ENCODE data around the gene SIMC1. TPM values are rescaled to one million over a fixed set of nuclear protein-coding genes. Genes with fewer than 3 reads are reported as not detected.

SIMC1 gene
- total RNA-seq, 1 experiment from 2014 or later, result 7.5 TPM

DNA sequence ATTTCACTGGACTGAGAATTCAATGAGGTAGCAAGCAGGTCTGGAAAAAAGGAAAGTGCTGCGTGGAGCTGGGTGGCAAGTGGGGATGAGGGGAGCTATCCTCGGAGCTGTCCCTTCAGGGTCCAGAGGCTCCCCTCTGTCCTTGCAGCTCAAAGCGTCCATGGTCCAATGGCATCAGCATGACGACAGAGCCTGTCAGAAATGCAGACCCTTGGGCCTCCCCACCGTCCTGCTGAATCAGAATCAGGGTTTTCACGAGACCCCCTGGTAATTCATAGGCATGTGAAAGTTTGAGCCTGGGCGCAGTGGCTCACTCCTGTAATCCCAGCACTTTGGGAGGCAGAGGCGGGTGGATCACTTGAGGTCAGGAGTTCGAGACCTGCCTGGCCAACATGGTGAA is 155.9 kb downstream of the SIMC1 start:
- DNase-seq (no peak), ATAC-seq (no peak)
- no TSS peak for BruUV-seq (replicated peaks)
- CTCF ChIA-PET, result no interaction called here
- no peak overlapping the region for H3K4me2 ChIP-seq (ENCODE audit: low read length)
- no peaks in the 10 kb centered on the region for H3F3A ChIP-seq (ENCODE audit: low read length, unreplicated experiment)
- no peak overlapping the region for H2AFZ ChIP-seq (ENCODE audit: low read length)
- H3K9me3 ChIP-seq (ENCODE audit: low read length), result no peaks in the 10 kb centered on the region
- no peak for TF ChIP-seq EZH2phosphoT487 (IDR thresholded peaks at IDR 0.05; ENCODE audit: borderline replicate concordance, low read length)
- no peaks in the 10 kb centered on the region for H3K9me2 ChIP-seq (replicated peaks; ENCODE audit: low read length)
- H3K27me3 ChIP-seq (ENCODE audit: low read length), result no peaks in the 10 kb centered on the region
- H3K4me3 ChIP-seq (ENCODE audit: low read length), result no peak overlapping the region
- H3K79me2 ChIP-seq (ENCODE audit: low read length), result peaks cover 21% of the 10 kb centered on the region
- POLR2A ChIA-PET (ENCODE audit: unreplicated experiment), result no interaction called here
- intact Hi-C loops (cut with micrococcal nuclease), result no loop called here
- H3K27ac ChIP-seq (ENCODE audit: low read length), result no peak overlapping the region
- H3K36me3 ChIP-seq (ENCODE audit: low read depth, low read length), result peaks cover 27% of the 10 kb centered on the region
- no peaks in the 10 kb centered on the region for H3K4me1 ChIP-seq (ENCODE audit: insufficient read depth, low read length)
- no peak overlapping the region for H3K9ac ChIP-seq (ENCODE audit: low read length)
- no peaks in the 10 kb centered on the region for H4K20me1 ChIP-seq (ENCODE audit: low read length)

DNA sequence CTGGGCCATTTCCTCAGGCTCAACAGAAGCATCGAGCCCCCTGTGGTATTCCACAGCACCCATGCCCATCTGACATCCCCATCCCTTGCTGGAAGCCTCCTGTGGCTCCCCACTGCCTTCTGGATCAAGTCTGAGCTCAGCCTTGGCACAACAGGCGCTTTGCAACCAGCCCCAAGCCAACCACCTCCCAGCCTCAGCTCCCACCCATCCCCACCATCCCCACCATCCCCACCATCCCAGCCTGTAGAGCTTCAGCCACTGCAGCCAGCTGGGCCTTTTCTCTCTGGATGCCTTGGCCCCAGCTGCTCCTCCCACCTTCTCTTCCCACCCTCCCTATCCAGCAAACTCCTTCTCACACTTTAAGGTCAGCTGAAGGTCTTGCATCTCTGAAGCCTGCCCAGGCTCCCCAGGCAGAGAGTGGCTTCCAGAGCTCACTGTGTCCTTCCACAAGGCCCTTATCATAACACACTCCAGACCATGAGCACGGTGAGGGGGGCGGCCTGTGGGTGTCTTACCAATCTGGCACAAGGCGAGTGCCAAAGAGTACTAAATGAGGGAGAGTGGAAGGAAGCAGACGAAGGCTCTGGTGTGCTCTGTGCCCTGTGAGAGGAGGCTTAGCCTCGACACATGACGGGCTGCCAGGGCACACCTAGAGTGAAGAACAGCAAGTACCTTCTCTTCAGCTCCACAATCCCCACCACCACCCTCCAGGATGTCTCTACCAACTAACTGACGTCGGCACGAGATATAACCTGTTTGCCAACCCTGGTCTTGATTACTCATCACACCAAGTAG is 156.9 kb downstream of the SIMC1 start:
- no peaks in the 10 kb centered on the region for H3F3A ChIP-seq (ENCODE audit: low read length, unreplicated experiment)
- TF ChIP-seq EZH2 (IDR thresholded peaks at IDR 0.05; ENCODE audit: low read length, unreplicated experiment) (no peak), EZH2phosphoT487 (IDR thresholded peaks at IDR 0.05; ENCODE audit: borderline replicate concordance, low read length) (no peak)
- TF ChIP-seq, protein P1, sequence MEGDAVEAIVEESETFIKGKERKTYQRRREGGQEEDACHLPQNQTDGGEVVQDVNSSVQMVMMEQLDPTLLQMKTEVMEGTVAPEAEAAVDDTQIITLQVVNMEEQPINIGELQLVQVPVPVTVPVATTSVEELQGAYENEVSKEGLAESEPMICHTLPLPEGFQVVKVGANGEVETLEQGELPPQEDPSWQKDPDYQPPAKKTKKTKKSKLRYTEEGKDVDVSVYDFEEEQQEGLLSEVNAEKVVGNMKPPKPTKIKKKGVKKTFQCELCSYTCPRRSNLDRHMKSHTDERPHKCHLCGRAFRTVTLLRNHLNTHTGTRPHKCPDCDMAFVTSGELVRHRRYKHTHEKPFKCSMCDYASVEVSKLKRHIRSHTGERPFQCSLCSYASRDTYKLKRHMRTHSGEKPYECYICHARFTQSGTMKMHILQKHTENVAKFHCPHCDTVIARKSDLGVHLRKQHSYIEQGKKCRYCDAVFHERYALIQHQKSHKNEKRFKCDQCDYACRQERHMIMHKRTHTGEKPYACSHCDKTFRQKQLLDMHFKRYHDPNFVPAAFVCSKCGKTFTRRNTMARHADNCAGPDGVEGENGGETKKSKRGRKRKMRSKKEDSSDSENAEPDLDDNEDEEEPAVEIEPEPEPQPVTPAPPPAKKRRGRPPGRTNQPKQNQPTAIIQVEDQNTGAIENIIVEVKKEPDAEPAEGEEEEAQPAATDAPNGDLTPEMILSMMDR (conservative IDR thresholded peaks at IDR 0.05; ENCODE audit: low read depth, low read length), result no peak
- H4K20me1 ChIP-seq (ENCODE audit: low read length), result no peaks in the 10 kb centered on the region
- H3K9me3 ChIP-seq (ENCODE audit: low read length), result no peaks in the 10 kb centered on the region
- H3K79me2 ChIP-seq (ENCODE audit: low read length), result peaks cover 12% of the 10 kb centered on the region
- DNase-seq, result no peak
- ATAC-seq, result no peak
- H3K27ac ChIP-seq (ENCODE audit: low read length), result no peak overlapping the region
- no peaks in the 10 kb centered on the region for H3K9me2 ChIP-seq (replicated peaks; ENCODE audit: low read length)
- intact Hi-C loops (cut with micrococcal nuclease), result no loop called here
- POLR2A ChIA-PET (ENCODE audit: unreplicated experiment), result no interaction called here
- H3K4me2 ChIP-seq (ENCODE audit: low read length), result no peak overlapping the region
- no peak overlapping the region for H3K9ac ChIP-seq (ENCODE audit: low read length)
- CTCF ChIA-PET, result no interaction called here
- H2AFZ ChIP-seq (ENCODE audit: low read length), result no peak overlapping the region
- peaks cover 27% of the 10 kb centered on the region for H3K36me3 ChIP-seq (ENCODE audit: low read depth, low read length)
- no peaks in the 10 kb centered on the region for H3K27me3 ChIP-seq (ENCODE audit: low read length)
- H3K4me3 ChIP-seq (ENCODE audit: low read length), result no peak overlapping the region
- no TSS peak for BruUV-seq (replicated peaks)
- H3K4me1 ChIP-seq (ENCODE audit: insufficient read depth, low read length), result peaks cover 1% of the 10 kb centered on the region

Small RNAs within 50 kb of the gene (microRNA-seq; reads per million reads assigned to microRNA genes)
- gene MIR1271 (ENCODE audit: unreplicated experiment), result not detected

Other genes starting within 250 kb of the SIMC1 start
- gene KIAA1191, start 123.3 kb downstream of the SIMC1 start, total RNA-seq (2014; rRNA removed), result 69.5 and 81.1 TPM in 2 replicates
- 0.15 and 2.6 TPM in 2 replicates for gene ARL10, start 127.1 kb downstream of the SIMC1 start, total RNA-seq (2014; rRNA removed)
- gene NOP16, start 150.2 kb downstream of the SIMC1 start, total RNA-seq (2014; rRNA removed), result 92.6 and 103 TPM in 2 replicates
- gene HIGD2A, start 150.3 kb downstream of the SIMC1 start, total RNA-seq (2014; rRNA removed), result 164 and 174 TPM in 2 replicates
- gene CLTB, start 178.1 kb downstream of the SIMC1 start, total RNA-seq (2014; rRNA removed), result 354 and 460 TPM in 2 replicates
- 51.4 TPM in 2 replicates for gene FAF2, start 210.0 kb downstream of the SIMC1 start, total RNA-seq (2014; rRNA removed)

All from PC-3 (cell line).